HepG2 (cell line): ENCODE results near the gene ALG10B. TPM values are rescaled to one million over a fixed set of nuclear protein-coding genes. Genes with fewer than 3 reads are reported as not detected.
A peak's percentile ranks its signal among the peaks of the same experiment; 100 is the strongest.

ENCODE experiments used
- ATF1 ChIP-seq: IDR thresholded peaks from 2 replicates; pipeline ENCODE4 v1.6.1; 2016; ENCODE audit warnings: mild to moderate bottlenecking, control low read depth
- GTF2F1 ChIP-seq: fragments of 150-350 bp; IDR thresholded peaks from 2 replicates; pipeline ENCODE4 v1.6.1; 2014; ENCODE audit warnings: low read length
- GZF1 ChIP-seq: sonication (generic); formaldehyde crosslinking; IDR thresholded peaks from 2 replicates; pipeline ENCODE4 v1.5.1; 2020; ENCODE audit warnings: mild to moderate bottlenecking, missing genetic modification reagents
- JARID2 ChIP-seq: sonication (generic); formaldehyde crosslinking; IDR thresholded peaks from 2 replicates; pipeline ENCODE4 v1.8.1; 2023; ENCODE audit warnings: missing genetic modification reagents, inconsistent platforms; ENCODE audit not compliant: insufficient replicate concordance
- NAIF1 ChIP-seq: sonication (generic); formaldehyde crosslinking; IDR thresholded peaks from 2 replicates; pipeline ENCODE4 v1.5.0; 2020; ENCODE audit warnings: mild to moderate bottlenecking, missing genetic modification reagents, borderline replicate concordance
- NR1H2 ChIP-seq: sonication (generic); formaldehyde crosslinking; IDR thresholded peaks from 2 replicates; pipeline ENCODE4 v1.8.1; 2022; ENCODE audit warnings: low read depth, missing genetic modification reagents, borderline replicate concordance
- PHB2 ChIP-seq: fragments of 450-650 bp; IDR thresholded peaks from 2 replicates; pipeline ENCODE4 v1.6.1; 2018; ENCODE audit not compliant: partially characterized antibody
- POLR2AphosphoS5 ChIP-seq: IDR thresholded peaks from 2 replicates; pipeline ENCODE4 v1.6.1; 2012; ENCODE audit warnings: low read depth, low read length
- SMAD3 ChIP-seq: sonication (generic); formaldehyde crosslinking; IDR thresholded peaks from 2 replicates; pipeline ENCODE4 v1.4.0; 2020; ENCODE audit warnings: missing genetic modification reagents
- SRSF1 ChIP-seq: fragments of 200-400 bp; formaldehyde crosslinking; optimal IDR thresholded peaks from 2 replicates; pipeline ENCODE3; 2017; ENCODE audit warnings: mild to moderate bottlenecking, low read depth, low read length, moderate library complexity
- TEAD2 ChIP-seq: sonication (generic); formaldehyde crosslinking; IDR thresholded peaks from 2 replicates; pipeline ENCODE4 v1.9.0; 2021; ENCODE audit warnings: missing genetic modification reagents
- TOPORS ChIP-seq: sonication (generic); formaldehyde crosslinking; IDR thresholded peaks from 2 replicates; pipeline ENCODE4 v1.8.0; 2023; ENCODE audit warnings: mild to moderate bottlenecking, missing genetic modification reagents
- U2AF1 ChIP-seq: fragments of 200-400 bp; formaldehyde crosslinking; optimal IDR thresholded peaks from 2 replicates; pipeline ENCODE3; 2017; ENCODE audit warnings: mild to moderate bottlenecking, low read depth, low read length
- ZFY ChIP-seq: sonication (generic); formaldehyde crosslinking; IDR thresholded peaks from 2 replicates; pipeline ENCODE4 v1.4.0; 2020; ENCODE audit warnings: missing genetic modification reagents
- ZNF274 ChIP-seq: sonication (generic); formaldehyde crosslinking; IDR thresholded peaks from 2 replicates; pipeline ENCODE4 v1.5.1; 2020; ENCODE audit warnings: mild to moderate bottlenecking, missing genetic modification reagents
- ZNF331 ChIP-seq: sonication (generic); formaldehyde crosslinking; IDR thresholded peaks from 2 replicates; pipeline ENCODE4 v1.4.0; 2020; ENCODE audit warnings: missing genetic modification reagents
- polyA plus RNA-seq, 8 experiments: library from polyadenylated mRNA; depleted of rRNA in 3 of 8; stranded (reverse) in 7 of 8; unstranded in 1 of 8; fragments of >200 nt; fragmentation: Illumina TruSeq in 4 of 8; extraction: Trizol in 4 of 8; gene quantifications; 2 replicates each; pipeline versions ENCODE4 v1.2.1 to v1.2.3, GENCODE V29; 2011 to 2016; ENCODE audit warnings: low read depth in 4 of 8, missing spikeins in 1 of 8, mixed read lengths in 1 of 8; ENCODE audit not compliant: insufficient read depth in 1 of 8
- total RNA-seq, 5 experiments: library from RNA; depleted of rRNA; stranded (reverse); fragments of >200 nt; fragmentation: Illumina TruSeq; extraction: Trizol; gene quantifications; 2 replicates each; pipeline ENCODE4 v1.2.3, GENCODE V29; 2016; ENCODE audit warnings: low read depth in 1 of 5
- TF ChIP-seq, protein P1 (sequence below): sonication (generic); formaldehyde crosslinking; IDR thresholded peaks from 2 replicates; pipeline ENCODE4 v1.5.0; 2020; ENCODE audit warnings: mild to moderate bottlenecking, missing genetic modification reagents
- TF ChIP-seq, protein P2 (sequence below): sonication (generic); formaldehyde crosslinking; IDR thresholded peaks from 2 replicates; pipeline ENCODE4 v1.8.0; 2022; ENCODE audit warnings: low read depth, missing genetic modification reagents
- TF ChIP-seq, protein P3 (sequence below): sonication (generic); formaldehyde crosslinking; conservative IDR thresholded peaks from 2 replicates; pipeline ENCODE4 v1.4.0; 2020; ENCODE audit warnings: missing genetic modification reagents
- TF ChIP-seq, protein P4 (sequence below): sonication (generic); formaldehyde crosslinking; IDR thresholded peaks from 2 replicates; pipeline ENCODE4 v1.5.1; 2020; ENCODE audit warnings: mild to moderate bottlenecking, missing genetic modification reagents, moderate library complexity

ALG10B gene
- total and polyA plus RNA-seq, 2 of the 13 experiments (the other 11 are each of a cell fraction or from before 2014, with no cell fraction given): 3.3 to 9.3 TPM

DNA sequence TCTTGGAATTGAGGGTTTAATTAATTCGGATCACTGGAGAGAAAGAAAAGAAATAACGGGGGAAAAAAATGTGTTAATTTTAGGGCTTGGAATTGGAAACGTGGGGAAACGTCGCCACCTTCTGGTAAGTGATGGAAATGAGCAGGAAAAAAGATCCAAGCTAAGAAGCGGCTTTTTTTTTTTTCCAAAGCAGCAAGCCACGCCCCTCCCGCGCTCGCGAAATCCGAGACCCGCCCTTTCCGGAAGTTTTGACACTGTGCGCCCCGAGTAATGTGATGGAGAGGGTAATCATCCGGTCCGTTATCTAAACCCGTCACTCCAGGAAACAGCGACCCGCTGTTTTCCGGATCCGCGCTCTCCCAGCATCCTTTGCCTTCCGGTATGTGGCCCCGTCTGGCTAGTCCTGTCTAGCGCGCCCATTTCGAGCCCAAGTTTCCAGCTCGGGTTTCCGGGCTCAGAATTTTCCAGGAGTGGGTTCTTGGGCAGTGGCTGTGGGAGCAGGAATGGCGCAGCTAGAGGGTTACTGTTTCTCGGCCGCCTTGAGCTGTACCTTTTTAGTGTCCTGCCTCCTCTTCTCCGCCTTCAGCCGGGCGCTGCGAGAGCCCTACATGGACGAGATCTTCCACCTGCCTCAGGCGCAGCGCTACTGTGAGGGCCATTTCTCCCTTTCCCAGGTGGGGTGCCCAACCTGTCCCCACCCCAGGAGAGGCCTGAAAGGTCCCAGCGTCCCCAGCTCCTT lies at the start of gene ALG10B (continued):
- TF ChIP-seq, protein P1, sequence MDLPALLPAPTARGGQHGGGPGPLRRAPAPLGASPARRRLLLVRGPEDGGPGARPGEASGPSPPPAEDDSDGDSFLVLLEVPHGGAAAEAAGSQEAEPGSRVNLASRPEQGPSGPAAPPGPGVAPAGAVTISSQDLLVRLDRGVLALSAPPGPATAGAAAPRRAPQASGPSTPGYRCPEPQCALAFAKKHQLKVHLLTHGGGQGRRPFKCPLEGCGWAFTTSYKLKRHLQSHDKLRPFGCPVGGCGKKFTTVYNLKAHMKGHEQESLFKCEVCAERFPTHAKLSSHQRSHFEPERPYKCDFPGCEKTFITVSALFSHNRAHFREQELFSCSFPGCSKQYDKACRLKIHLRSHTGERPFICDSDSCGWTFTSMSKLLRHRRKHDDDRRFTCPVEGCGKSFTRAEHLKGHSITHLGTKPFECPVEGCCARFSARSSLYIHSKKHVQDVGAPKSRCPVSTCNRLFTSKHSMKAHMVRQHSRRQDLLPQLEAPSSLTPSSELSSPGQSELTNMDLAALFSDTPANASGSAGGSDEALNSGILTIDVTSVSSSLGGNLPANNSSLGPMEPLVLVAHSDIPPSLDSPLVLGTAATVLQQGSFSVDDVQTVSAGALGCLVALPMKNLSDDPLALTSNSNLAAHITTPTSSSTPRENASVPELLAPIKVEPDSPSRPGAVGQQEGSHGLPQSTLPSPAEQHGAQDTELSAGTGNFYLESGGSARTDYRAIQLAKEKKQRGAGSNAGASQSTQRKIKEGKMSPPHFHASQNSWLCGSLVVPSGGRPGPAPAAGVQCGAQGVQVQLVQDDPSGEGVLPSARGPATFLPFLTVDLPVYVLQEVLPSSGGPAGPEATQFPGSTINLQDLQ: no peak
- TF ChIP-seq GZF1 (CRISPR knock-in tag) (no peak), POLR2AphosphoS5 (peak; percentile 59), PHB2 (no peak), SMAD3 (CRISPR knock-in tag) (0 out of 2 replicates have a peak, but pooled peaks have one; percentile 42), NR1H2 (CRISPR knock-in tag) (no peak), TEAD2 (CRISPR knock-in tag) (no peak), U2AF1 (no peak), SRSF1 (peak; percentile 96), JARID2 (CRISPR knock-in tag) (no peak), ZNF331 (CRISPR knock-in tag) (no peak), ZFY (CRISPR knock-in tag) (peak; percentile 66), TOPORS (CRISPR knock-in tag) (no peak), NAIF1 (CRISPR knock-in tag) (no peak), ATF1 (CRISPR knock-in tag) (peak; percentile 58; the same call in 1 of the 2 replicates), ZNF274 (CRISPR knock-in tag) (no peak), GTF2F1 (0 out of 2 replicates have a peak, but pooled peaks have one; percentile 35)
- TF ChIP-seq, protein P2, sequence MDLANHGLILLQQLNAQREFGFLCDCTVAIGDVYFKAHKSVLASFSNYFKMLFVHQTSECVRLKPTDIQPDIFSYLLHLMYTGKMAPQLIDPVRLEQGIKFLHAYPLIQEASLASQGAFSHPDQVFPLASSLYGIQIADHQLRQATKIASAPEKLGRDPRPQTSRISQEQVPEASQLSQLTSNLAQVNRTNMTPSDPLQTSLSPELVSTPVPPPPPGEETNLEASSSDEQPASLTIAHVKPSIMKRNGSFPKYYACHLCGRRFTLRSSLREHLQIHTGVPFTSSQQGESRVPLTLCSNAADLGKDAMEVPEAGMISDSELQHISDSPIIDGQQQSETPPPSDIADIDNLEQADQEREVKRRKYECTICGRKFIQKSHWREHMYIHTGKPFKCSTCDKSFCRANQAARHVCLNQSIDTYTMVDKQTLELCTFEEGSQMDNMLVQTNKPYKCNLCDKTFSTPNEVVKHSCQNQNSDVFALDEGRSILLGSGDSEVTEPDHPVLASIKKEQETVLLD (CRISPR knock-in tag): no peak
- TF ChIP-seq, protein P3, sequence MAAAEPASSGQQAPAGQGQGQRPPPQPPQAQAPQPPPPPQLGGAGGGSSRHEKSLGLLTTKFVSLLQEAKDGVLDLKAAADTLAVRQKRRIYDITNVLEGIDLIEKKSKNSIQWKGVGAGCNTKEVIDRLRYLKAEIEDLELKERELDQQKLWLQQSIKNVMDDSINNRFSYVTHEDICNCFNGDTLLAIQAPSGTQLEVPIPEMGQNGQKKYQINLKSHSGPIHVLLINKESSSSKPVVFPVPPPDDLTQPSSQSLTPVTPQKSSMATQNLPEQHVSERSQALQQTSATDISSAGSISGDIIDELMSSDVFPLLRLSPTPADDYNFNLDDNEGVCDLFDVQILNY (CRISPR knock-in tag): no peak
- TF ChIP-seq, protein P4, sequence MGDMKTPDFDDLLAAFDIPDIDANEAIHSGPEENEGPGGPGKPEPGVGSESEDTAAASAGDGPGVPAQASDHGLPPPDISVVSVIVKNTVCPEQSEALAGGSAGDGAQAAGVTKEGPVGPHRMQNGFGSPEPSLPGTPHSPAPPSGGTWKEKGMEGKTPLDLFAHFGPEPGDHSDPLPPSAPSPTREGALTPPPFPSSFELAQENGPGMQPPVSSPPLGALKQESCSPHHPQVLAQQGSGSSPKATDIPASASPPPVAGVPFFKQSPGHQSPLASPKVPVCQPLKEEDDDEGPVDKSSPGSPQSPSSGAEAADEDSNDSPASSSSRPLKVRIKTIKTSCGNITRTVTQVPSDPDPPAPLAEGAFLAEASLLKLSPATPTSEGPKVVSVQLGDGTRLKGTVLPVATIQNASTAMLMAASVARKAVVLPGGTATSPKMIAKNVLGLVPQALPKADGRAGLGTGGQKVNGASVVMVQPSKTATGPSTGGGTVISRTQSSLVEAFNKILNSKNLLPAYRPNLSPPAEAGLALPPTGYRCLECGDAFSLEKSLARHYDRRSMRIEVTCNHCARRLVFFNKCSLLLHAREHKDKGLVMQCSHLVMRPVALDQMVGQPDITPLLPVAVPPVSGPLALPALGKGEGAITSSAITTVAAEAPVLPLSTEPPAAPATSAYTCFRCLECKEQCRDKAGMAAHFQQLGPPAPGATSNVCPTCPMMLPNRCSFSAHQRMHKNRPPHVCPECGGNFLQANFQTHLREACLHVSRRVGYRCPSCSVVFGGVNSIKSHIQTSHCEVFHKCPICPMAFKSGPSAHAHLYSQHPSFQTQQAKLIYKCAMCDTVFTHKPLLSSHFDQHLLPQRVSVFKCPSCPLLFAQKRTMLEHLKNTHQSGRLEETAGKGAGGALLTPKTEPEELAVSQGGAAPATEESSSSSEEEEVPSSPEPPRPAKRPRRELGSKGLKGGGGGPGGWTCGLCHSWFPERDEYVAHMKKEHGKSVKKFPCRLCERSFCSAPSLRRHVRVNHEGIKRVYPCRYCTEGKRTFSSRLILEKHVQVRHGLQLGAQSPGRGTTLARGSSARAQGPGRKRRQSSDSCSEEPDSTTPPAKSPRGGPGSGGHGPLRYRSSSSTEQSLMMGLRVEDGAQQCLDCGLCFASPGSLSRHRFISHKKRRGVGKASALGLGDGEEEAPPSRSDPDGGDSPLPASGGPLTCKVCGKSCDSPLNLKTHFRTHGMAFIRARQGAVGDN (CRISPR knock-in tag): peak; percentile 66
